HG03108 (cell line): ENCODE measurements around the gene GPHN.
"Not testable (repeated sequence)": the region's sequence is repeated elsewhere in the genome, so short reads cannot be mapped to it uniquely, and the experiment has no call there.

Experiments
- ATAC-seq: cut with Tn5 transposase; IDR thresholded peaks from one replicate; pipeline ENCODE4 v1.9.1; 2021; ENCODE audit warnings: moderate library complexity; ENCODE audit not compliant: unreplicated experiment

GPHN gene

GRCh38 chr14:66651536-66652220 is 143.7 kb downstream of the GPHN start:
- no peak for ATAC-seq

- no peak for ATAC-seq
These were observed 144.7 kb downstream of the GPHN start for GRCh38 chr14:66652525-66653106.

- no peak for ATAC-seq
These were observed 149.8 kb downstream of the GPHN start for GRCh38 chr14:66657780-66658179.

GRCh38 chr14:66662374-66662773 is 154.4 kb downstream of the GPHN start:
- ATAC-seq = no peak

DNA sequence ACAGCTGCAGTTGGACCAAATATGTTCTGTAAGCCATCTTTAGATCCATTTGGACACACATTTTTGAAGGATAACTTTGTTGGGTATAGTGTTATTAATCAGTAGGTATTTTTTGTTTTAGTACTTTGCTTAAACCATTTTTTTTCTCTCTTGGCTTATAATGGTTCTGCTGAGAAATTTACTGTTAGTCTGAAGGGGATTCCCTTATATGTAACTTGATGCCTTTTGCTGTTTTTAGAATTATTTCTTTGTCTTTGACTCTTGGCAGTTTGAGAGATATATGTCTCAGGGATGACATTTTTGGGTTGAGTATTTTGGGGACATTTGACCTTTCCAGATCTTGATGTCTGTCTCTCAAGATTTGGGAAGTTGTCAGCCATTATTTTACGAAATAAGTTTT is 169.8 kb downstream of the GPHN start:
- ATAC-seq = no peak

DNA sequence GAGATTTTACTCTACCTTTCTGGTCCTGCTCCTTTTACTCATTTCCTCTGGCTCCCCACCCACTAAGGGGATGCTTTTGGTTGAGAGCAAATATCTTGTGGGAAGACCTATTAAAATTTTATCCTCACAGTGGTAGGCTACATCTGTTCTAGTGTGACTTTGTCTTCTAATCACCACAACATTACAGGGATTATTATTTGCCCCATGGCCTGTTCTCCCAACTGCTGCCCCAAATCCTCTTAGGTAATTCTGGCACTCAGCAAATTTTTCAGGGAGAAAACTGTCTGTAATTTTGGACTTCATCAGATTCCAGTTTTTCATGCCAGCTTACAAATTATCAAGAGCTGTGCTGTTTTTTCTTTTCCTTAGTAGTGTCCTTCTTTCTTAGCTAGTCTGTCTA is 172.3 kb downstream of the GPHN start:
- ATAC-seq = no peak

DNA sequence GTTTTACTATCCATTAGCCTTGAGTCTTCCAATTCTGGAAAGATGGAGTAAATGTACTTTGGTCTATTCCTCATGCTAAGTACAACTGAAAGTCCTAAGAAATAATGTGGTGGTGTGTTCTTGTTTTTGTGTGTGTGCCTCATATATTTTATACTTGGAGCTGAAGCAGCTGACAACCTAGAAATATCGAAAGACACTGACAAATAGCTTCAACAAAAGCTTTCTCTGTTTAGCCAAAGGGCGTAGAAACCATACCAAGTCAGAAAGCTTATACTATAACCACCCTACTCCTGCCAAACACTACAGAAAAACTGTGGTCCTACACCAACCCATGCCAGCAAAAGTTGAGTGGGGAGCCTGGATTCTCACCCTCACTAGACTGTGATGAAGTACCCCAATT is 188.4 kb downstream of the GPHN start:
- no peak for ATAC-seq

DNA sequence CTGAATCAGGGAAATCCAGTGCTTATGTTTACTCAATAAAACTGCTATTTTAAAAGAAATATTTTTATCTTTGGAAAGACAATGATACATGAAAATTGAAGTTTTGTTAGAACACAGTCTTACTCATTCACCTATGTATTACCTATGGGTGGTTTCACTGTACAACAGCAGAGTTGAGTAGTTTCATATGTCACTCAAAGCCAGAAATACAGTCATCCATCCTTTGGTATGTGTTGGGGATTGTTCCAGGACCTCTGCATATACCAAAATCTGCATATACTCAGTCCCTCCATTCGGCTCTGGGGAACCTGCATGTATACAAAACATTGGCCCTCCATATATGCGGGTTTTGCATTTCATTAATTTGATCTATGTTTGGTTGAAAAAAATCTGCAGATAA is 190.6 kb downstream of the GPHN start:
- ATAC-seq = no peak

- ATAC-seq = no peak
These were observed 193.9 kb downstream of the GPHN start for GRCh38 chr14:66701813-66702212.

GRCh38 chr14:66708267-66708666 is 200.3 kb downstream of the GPHN start:
- ATAC-seq = no peak

- ATAC-seq = no peak
These were observed 201.3 kb downstream of the GPHN start for GRCh38 chr14:66709291-66709690.

DNA sequence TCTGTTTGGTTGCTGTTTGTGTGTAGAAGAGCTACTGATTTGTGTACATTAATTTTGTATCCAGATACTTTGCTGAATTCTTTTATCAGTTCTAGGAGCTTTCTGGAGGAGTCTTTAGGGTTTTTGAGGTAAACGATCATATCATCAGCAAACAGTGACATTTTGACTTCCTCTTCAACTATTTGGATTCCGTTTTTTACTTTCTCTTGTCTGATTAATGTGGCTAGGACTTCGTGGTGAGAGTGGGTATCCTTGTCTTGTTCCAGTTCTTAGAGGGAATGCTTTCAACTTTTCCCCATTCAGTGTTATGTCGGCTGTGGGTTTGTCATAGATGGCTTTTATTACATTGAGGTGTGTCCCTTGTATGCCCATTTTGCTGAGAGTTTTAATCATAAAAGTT is 206.3 kb downstream of the GPHN start:
- not testable (repeated sequence) for ATAC-seq

GRCh38 chr14:66715313-66715712 is 207.4 kb downstream of the GPHN start:
- not testable (repeated sequence) for ATAC-seq

- ATAC-seq = no peak
These were observed 208.3 kb downstream of the GPHN start for GRCh38 chr14:66716227-66716626.

- no peak for ATAC-seq
These were observed 209.7 kb downstream of the GPHN start for GRCh38 chr14:66717561-66718140.

DNA sequence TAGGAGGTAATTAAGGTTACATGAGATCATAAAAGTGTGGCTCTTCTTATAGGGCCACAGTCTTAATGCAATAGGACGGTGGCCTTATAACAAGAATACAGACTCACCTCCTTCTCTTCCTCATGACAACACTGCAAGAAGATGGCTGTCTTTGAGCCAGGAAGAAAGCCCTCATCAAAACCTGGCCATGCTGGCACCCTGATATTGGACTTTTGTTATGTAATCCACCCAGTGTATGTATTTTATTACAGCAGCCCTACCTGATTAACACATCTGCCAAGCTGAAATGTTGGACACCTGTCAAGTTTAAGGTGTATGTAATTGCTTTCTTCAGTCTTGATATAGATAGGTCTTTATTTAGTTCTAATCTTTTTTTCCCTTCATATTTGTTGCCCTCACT is 217.0 kb downstream of the GPHN start:
- no peak for ATAC-seq

DNA sequence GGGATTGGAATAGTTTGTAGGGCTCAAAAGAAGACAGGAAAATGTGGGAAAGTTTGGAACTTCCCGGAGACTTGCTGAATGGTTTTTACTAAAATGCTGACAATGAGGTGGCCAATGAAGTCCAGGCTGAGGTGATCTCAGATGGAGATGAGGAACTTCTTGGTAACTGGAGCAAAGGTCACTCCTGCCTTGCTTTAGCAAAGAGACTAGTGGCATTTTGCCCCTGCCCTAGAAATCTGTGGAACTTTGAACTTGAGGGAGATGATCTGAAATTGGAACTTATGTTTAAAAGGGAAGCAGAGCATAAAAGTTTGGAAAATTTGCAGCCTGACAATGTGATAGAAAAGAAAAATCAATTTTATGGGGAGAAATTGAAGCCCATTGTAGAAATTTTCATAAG is 223.4 kb downstream of the GPHN start:
- ATAC-seq = not testable (repeated sequence)

GRCh38 chr14:66735853-66736252 is 227.9 kb downstream of the GPHN start:
- no peak for ATAC-seq

DNA sequence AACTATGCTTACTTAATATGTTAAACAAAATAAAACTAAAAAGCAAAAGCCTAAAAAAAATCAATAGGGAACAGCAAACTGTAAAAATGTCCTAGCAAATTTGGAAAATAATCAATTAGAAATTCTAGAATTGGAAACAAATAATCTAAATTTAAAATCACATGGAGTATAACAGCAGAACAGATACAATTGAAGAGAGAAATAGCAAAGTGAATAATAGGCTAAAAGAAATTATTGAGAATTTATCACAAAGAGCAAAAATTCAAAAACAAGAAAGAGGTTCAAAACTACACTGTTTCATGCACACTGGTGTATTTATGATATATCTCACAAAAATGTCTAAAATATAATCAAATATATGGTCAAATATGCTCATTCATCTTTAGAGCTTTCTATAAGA is 231.9 kb downstream of the GPHN start:
- ATAC-seq = no peak

DNA sequence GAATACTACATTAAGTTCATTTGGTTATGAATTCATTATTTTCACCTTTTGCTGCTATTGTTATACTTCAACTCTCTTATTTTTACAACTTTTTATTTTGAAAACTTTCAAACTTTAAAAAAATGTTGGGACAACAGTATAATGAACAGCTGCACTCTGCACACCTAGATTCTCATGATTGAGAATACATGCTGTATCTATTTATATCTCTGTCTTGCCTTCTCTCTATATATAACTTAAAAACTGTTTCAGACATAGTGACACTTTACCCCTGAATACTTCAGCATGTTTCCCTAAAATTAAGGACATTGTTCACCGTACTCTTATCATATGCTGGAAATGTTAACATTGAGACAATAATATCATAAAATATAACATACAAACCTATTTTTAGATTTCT is 237.1 kb downstream of the GPHN start:
- ATAC-seq = no peak

DNA sequence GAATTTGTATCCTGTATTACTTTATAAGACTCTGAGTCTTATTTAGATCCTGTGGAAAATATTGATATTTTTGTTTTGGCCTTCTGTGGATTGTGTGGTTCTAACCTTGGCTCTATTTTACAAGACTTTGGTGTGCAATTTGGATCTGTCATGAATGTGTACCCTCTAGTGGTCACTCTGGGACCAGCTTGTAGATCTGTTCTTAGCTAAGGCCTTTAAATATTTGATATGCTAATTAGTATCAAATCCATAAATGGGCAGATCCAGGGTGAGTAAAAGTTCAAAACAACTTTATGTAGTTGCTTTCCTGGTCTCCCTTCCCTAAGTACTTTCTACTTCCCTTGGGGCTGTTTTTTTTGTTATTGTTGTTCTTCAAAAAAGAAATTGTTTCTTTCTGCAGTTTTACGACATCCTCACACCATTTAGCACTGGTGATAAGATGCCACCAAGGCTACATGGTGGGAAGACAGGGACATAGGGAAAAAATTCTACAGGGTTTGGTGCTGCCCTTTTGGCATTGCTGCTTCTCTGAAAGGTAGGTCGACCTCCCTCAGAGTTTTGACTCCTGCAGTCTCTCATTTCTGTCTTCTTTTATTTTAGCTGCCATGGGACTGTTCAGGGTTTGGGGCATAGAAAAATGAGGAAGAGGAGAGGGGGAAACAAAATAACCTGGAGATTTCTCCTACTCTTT is 238.5 kb downstream of the GPHN start:
- no peak for ATAC-seq

DNA sequence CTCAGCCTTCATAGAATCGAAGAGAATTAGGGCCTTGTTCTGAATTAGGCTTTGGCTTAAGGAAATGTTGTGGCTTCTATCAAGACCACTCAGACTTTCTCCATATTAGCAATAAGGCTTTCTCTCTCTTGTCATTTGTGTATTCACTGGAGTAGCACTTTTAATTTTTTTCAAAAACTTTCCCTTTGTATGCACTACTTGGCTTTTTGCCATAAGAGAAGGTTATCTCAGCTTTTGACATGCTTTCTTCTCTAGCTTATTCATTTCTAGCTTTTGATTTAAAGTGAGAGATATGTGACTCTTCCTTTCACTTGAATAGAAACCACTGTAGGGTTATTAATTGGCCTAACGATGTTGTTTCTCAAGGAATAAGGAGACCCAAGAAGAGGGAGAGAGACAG is 244.2 kb downstream of the GPHN start:
- no peak for ATAC-seq
